ENCODE data around the gene CBX3. TPM values are rescaled to one million over a fixed set of nuclear protein-coding genes. Genes with fewer than 3 reads are reported as not detected.
A peak's percentile ranks its signal among the peaks of the same experiment; 100 is the strongest.

CBX3 gene
- total and polyA plus RNA-seq, 2 of the 13 experiments (the other 11 are each of a cell fraction or from before 2014, with no cell fraction given) = 53.9 to 249 TPM

GRCh38 chr7:26200444-26201246 lies 900 bp upstream of the CBX3 start, which contains the start of gene HNRNPA2B1 (continued):
- no peak for TF ChIP-seq ZNF407 (CRISPR knock-in tag; IDR thresholded peaks at IDR 0.05; ENCODE audit: not compliant biosample characterization)
- TF ChIP-seq ZNF775 (CRISPR knock-in tag; IDR thresholded peaks at IDR 0.05; ENCODE audit: borderline replicate concordance) = peak; percentile 85; the same call in 1 of the 2 replicates
- peak; percentile 75; the same call in 1 of the 2 replicates for TF ChIP-seq NRL (CRISPR knock-in tag; IDR thresholded peaks at IDR 0.05; ENCODE audit: borderline replicate concordance)
- TF ChIP-seq SMARCE1 (IDR thresholded peaks at IDR 0.05; ENCODE audit: borderline replicate concordance) = no peak
- TF ChIP-seq EP300 (IDR thresholded peaks at IDR 0.05; ENCODE audit: low read depth in 2 of 2, low read length in 2 of 2) = no peak; a peak in 1 of 4 replicates
- TF ChIP-seq EP300 (CRISPR knock-in tag; IDR thresholded peaks at IDR 0.05; ENCODE audit: borderline replicate concordance) = 0 out of 2 replicates have a peak, but pooled peaks have one; percentile 51
- TF ChIP-seq GABPB1 (CRISPR knock-in tag; IDR thresholded peaks at IDR 0.05) = peak; percentile 88
- TF ChIP-seq MEF2D (CRISPR knock-in tag; IDR thresholded peaks at IDR 0.05) = no peak
- TF ChIP-seq ZNF609 (CRISPR knock-in tag; IDR thresholded peaks at IDR 0.05; ENCODE audit: borderline replicate concordance) = peak; percentile 15; the same call in 1 of the 2 replicates
- TF ChIP-seq YEATS2 (CRISPR knock-in tag; IDR thresholded peaks at IDR 0.05; ENCODE audit: borderline replicate concordance) = peak; percentile 69
- TF ChIP-seq JUN (CRISPR knock-in tag; IDR thresholded peaks at IDR 0.05) = no peak
- peak; percentile 37 for TF ChIP-seq SP2 (CRISPR knock-in tag; IDR thresholded peaks at IDR 0.05)
- TF ChIP-seq ZNF674 (CRISPR knock-in tag; IDR thresholded peaks at IDR 0.05; ENCODE audit: low read depth) = no peak
- TF ChIP-seq ARHGAP35 (CRISPR knock-in tag; IDR thresholded peaks at IDR 0.05; ENCODE audit: borderline replicate concordance) = peak; percentile 33; the same call in 1 of the 2 replicates
- TF ChIP-seq ZSCAN9 (CRISPR knock-in tag; IDR thresholded peaks at IDR 0.05; ENCODE audit: borderline replicate concordance) = peak; percentile 69; the same call in 1 of the 2 replicates
- TF ChIP-seq ZNF451 (CRISPR knock-in tag; IDR thresholded peaks at IDR 0.05) = peak; percentile 59; the same call in 1 of the 2 replicates

Data from HepG2 (cell line).